Measurements from ENCODE around the gene ATAD2B.

DNA sequence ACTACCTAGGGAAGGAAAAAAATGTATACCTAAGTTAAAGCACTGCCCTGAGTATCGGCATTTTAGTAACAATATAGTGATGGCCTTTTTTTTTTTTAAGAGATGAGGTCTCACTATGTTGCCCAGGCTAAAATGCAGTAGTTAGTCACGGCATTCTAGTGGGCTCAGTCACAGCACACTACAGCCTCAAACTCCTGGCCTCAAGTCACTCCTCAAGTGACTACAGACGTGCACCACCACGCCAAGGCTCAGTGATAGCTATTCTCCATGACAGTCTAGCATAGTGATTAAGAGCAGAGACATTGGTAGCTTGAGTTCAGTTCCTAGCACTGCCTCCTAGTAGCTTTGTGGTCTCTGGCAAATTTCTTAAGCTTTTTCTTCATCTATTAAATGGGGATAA, 40.9 kb upstream of the ATAD2B start:
- TF ChIP-seq MAX (IDR thresholded peaks at IDR 0.05; ENCODE audit: low read depth, low read length) (no peak), POLR2A (IDR thresholded peaks at IDR 0.05; ENCODE audit: extremely low read depth, insufficient read length) (no peak), CTCF (IDR thresholded peaks at IDR 0.05; ENCODE audit: low read depth, low read length) (no peak), MYC (IDR thresholded peaks at IDR 0.05; ENCODE audit: low read depth, low read length) (no peak)

Measured in NB4 (cell line).